Stimulated activated CD8-positive, alpha-beta memory T cell treated with anti-CD3 and anti-CD28 coated beads, Interleukin-15, amount 100 ng/mL, for 1 hour (primary cell): Measurements from ENCODE around the gene WRAP73.

Experiments used
- DNase-seq: peaks from one replicate; pipeline ENCODE4 v3.0.0-alpha.2; 2020; ENCODE audit warnings: low read depth

Gene WRAP73

GRCh38 chr1:3681898-3682806 lies 32.2 kb upstream of the WRAP73 start:
- no peak for DNase-seq

GRCh38 chr1:3681231-3681897 lies 31.5 kb upstream of the WRAP73 start:
- no peak for DNase-seq

GRCh38 chr1:3680488-3681230 lies 30.8 kb upstream of the WRAP73 start:
- DNase-seq: no peak

GRCh38 chr1:3679799-3680453 lies 30.0 kb upstream of the WRAP73 start:
- no peak for DNase-seq

- no peak for DNase-seq
These were observed 29.2 kb upstream of the WRAP73 start for GRCh38 chr1:3679098-3679555.

- no peak for DNase-seq
These were observed 28.6 kb upstream of the WRAP73 start for GRCh38 chr1:3678361-3679097.

GRCh38 chr1:3677484-3677883 lies 27.6 kb upstream of the WRAP73 start:
- no peak for DNase-seq

GRCh38 chr1:3676581-3677470 lies 26.9 kb upstream of the WRAP73 start:
- no peak for DNase-seq

- no peak for DNase-seq
These were observed 25.5 kb upstream of the WRAP73 start for GRCh38 chr1:3675436-3675835.

- no peak for DNase-seq
These were observed 24.5 kb upstream of the WRAP73 start for GRCh38 chr1:3674100-3675094.

GRCh38 chr1:3673381-3674099 lies 23.6 kb upstream of the WRAP73 start:
- no peak for DNase-seq

- DNase-seq: no peak
These were observed 23.1 kb upstream of the WRAP73 start for GRCh38 chr1:3672971-3673361.

GRCh38 chr1:3672231-3672970 lies 22.5 kb upstream of the WRAP73 start:
- DNase-seq: no peak

GRCh38 chr1:3671371-3672180 lies 21.7 kb upstream of the WRAP73 start:
- no peak for DNase-seq

- no peak for DNase-seq
These were observed 20.9 kb upstream of the WRAP73 start for GRCh38 chr1:3670823-3671265.

- no peak for DNase-seq
These were observed 20.1 kb upstream of the WRAP73 start for GRCh38 chr1:3669971-3670431.

GRCh38 chr1:3669421-3669821 lies 19.5 kb upstream of the WRAP73 start:
- DNase-seq: no peak
